Cardiac fibroblast (primary cell): ENCODE measurements around the gene DAW1.

Experiments
- DNase-seq, 2 donors: peaks; one replicate each; pipeline versions ENCODE4 v3.0.0 to v3.0.0-alpha.2; 2010; ENCODE audit warnings: low read depth in 2 of 2
- H3K4me3 ChIP-seq, 2 donors: replicated peaks in 1 of 2; 1 replicate in 1 of 2; 2 replicates in 1 of 2; pipeline ENCODE4 v1.5.1; 2011; ENCODE audit warnings: low read depth in 2 of 2, low read length in 2 of 2, mild to moderate bottlenecking in 2 of 2, moderate library complexity in 1 of 2
- TF ChIP-seq, protein P1 (sequence below): IDR thresholded peaks from one replicate; pipeline ENCODE4 v1.5.1; 2011; ENCODE audit warnings: low read depth, mild to moderate bottlenecking, low read length, inconsistent platforms

DAW1 gene

DNA sequence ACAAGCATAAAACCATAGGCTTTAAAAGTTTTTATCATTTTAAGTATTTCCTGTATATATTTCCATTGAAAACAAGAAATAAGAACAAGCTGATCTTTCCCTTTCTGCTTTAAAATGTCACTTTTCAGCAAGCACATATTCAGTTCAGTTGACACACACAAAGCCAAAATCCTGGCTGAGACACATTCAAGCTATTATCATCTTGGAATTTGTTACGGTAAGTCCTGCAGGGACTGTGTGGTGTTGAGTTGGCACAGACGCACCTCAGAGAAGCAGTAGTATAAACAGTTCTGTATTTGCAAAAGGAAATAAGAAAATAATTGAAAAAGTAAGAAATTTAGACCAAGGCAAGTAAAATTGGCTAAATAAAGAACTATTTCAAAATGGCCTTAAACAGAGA, 10.4 kb upstream of the DAW1 start:
- peak; percentile 44 to 54 for DNase-seq
- H3K4me3 ChIP-seq, result no peak overlapping the region
- TF ChIP-seq, protein P1, sequence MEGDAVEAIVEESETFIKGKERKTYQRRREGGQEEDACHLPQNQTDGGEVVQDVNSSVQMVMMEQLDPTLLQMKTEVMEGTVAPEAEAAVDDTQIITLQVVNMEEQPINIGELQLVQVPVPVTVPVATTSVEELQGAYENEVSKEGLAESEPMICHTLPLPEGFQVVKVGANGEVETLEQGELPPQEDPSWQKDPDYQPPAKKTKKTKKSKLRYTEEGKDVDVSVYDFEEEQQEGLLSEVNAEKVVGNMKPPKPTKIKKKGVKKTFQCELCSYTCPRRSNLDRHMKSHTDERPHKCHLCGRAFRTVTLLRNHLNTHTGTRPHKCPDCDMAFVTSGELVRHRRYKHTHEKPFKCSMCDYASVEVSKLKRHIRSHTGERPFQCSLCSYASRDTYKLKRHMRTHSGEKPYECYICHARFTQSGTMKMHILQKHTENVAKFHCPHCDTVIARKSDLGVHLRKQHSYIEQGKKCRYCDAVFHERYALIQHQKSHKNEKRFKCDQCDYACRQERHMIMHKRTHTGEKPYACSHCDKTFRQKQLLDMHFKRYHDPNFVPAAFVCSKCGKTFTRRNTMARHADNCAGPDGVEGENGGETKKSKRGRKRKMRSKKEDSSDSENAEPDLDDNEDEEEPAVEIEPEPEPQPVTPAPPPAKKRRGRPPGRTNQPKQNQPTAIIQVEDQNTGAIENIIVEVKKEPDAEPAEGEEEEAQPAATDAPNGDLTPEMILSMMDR, result no peak

DNA sequence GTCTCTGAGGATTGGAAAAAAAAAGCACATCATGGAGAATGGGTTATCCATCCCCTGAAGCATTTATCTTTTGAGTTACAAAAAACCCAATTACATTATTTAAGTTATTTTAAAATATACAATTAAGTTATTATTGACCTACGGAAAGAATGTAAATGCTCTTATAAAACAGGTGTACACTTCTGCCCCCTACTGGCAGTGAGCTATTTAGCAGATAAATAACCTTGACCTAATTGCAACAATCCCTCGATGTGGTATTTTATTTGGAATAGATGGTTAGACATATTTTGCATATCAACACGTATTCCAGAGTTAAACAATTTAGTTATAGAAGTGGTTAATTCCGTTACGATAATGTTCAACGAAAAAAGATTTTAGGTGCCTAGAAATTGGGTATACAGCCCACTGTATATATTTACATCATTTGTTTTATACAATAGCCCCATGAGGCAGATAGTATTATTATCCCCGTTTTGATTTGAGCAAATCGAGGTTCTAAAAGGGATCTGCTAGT, 9.1 kb upstream of the DAW1 start:
- no peak overlapping the region for H3K4me3 ChIP-seq
- peak; percentile 86 to 94 for DNase-seq
- TF ChIP-seq, protein P1, result peak; percentile 71

DNA sequence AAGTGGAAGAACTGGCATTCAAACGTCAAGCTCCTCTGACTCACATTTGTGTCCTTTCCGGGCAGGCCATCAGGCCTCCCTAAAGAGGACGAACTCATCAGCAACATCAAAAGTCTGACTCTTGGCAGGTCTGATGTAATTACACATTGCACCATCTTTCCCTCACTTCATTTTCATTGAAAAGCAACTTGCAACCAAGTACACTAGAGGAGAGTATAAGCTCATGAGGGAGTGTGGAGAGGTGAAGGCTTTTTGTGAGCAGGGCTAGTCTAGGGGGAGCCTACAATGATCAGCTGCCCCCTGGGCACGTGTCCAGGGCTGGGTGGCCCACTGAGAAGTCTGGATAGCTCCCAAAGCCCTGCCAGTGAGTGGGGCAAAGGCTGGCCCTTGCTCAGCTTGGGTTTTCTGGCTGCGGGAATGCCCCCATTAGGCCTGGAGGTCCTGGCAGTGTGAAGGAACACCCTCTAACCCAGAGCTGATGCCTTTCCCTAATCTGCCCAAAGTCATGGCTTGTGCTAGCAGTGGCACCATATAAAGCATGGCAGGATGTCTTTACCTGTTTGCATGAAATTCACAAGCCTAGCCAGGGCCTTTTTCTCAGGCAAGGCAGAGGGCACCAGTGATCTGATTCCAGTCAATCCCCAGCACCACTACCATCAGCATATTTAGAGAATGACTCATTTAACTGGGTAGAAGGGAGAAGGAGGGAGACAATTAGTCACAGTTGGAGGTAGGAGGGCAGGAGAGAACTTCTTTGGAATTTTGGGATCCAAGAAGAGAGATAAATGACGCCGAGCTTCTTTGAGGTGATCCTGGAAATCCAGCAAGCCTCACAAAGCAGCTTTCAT, 8.5 kb upstream of the DAW1 start:
- peak overlapping the region in 1 of 2 donors; percentile 14 for H3K4me3 ChIP-seq
- DNase-seq, result peak; percentile 94 to 99
- TF ChIP-seq, protein P1, result no peak

DNA sequence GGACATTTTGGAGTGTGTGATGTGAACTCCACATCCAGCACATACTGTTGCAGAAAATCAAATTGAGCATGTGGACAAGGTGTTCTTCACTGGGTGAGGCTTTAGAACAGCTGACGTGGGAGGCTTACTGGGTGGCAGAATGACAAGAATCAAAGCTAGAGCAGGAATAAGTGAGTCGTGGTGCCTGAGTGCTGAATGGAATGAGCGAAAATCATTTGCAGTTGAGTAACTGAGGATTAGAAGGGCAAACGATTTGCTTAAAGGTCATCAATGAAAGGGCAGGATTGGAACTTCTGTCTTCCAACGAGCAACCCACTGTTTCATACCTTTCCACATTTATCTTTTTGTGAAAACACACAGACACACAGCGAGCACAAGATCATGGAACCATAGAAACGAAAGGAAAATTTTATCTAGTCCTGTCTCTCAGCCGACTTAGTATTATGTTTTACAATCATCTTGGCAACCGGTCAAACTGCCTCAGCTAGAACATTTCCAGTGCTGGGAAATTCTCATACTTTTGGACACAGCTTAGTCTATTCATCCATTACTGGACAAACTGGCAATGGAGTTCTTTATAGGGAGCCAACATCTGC, 7.2 kb upstream of the DAW1 start:
- TF ChIP-seq, protein P1, result no peak
- H3K4me3 ChIP-seq, result peak overlapping the region in 1 of 2 donors; percentile 11
- peak; percentile 85 to 93 for DNase-seq

DNA sequence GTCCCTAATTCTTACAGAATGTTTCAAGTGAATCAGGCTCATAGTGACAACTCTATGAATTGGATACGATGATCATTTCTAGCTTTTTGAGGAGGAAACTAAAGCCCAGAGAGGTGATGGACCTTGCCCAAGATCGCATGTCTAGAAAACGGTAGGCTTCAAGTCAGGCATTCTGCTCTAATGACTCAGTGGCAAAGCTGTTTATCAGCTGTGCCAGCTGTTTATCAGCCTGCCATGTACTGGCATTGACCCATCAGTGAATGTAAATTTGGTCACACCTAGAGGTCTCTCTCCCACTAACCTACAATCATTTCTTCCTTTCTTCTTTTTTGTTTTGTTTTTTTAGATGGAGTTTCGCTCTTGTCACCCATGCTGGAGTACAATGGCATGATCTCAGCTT, 6.1 kb upstream of the DAW1 start:
- no peak overlapping the region for H3K4me3 ChIP-seq
- peak in 1 of 2 donors; percentile 36 for DNase-seq
- TF ChIP-seq, protein P1, result no peak

DNA sequence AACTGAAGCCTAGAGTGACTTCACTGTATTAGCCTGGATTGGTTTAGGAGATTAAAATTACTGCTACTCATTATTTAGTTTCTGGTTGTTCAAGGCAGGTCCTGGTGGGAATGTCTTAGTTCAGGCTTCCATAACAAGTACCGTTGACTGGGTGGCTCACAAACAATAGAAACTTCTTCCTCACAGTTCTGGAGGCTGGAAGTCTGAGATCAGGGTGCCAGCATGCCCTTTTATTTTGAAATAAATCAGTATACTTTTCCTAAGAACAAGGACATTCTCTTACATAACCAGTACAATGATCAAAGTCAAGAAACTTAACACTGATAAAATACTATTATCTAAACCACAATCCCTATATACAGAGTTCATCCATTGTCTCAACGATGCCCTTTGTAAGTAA, 4.0 kb upstream of the DAW1 start:
- no peak overlapping the region for H3K4me3 ChIP-seq
- DNase-seq, result no peak
- TF ChIP-seq, protein P1, result no peak
